Vagina (tissue), 2 donors: ENCODE results near the gene RIMOC1.

Experiments
- CTCF ChIP-seq, 3 experiments: fragments of 450-650 bp in 2 of 3; fragments of 200-600 bp in 1 of 3; sonication (generic) in 1 of 3; IDR thresholded peaks; one replicate each; pipeline ENCODE4 v1.5.1; 2017 to 2019; ENCODE audit warnings: antibody characterized with exemption in 3 of 3, mild to moderate bottlenecking in 2 of 3, moderate library complexity in 2 of 3
- POLR2A ChIP-seq, 2 donors: fragments of 450-650 bp; IDR thresholded peaks; one replicate each; pipeline ENCODE4 v1.6.1; 2017; ENCODE audit warnings: antibody characterized with exemption in 2 of 2, mild to moderate bottlenecking in 2 of 2, moderate library complexity in 2 of 2
- POLR2AphosphoS5 ChIP-seq, 2 donors: sonication (generic); formaldehyde crosslinking; IDR thresholded peaks; one replicate each; pipeline ENCODE4 v1.9.0; 2017; ENCODE audit warnings: antibody characterized with exemption in 2 of 2, mild to moderate bottlenecking in 2 of 2, low read depth in 1 of 2; ENCODE audit not compliant: insufficient read depth in 1 of 2

GRCh38 chr5:41932770-41933169 lies 28.6 kb downstream of the RIMOC1 start:
- TF ChIP-seq CTCF (IDR thresholded peaks at IDR 0.05) = no peak
- TF ChIP-seq POLR2AphosphoS5 (IDR thresholded peaks at IDR 0.05; ENCODE audit: insufficient read depth in 1 of 2, low read depth in 1 of 2) = no peak
- TF ChIP-seq POLR2A (IDR thresholded peaks at IDR 0.05) = no peak
